GM20000 (cell line): ENCODE results near the gene CHD2.

ENCODE experiments used
- DNase-seq: peaks from one replicate; pipeline ENCODE4 v3.0.0; 2012; ENCODE audit warnings: low spot score
- TF ChIP-seq, protein P1 (sequence below): IDR thresholded peaks from 2 replicates; pipeline ENCODE4 v1.5.1; 2012; ENCODE audit warnings: mild to moderate bottlenecking, control low read depth; ENCODE audit errors: extremely low read depth, missing control alignments

The CHD2 gene

DNA sequence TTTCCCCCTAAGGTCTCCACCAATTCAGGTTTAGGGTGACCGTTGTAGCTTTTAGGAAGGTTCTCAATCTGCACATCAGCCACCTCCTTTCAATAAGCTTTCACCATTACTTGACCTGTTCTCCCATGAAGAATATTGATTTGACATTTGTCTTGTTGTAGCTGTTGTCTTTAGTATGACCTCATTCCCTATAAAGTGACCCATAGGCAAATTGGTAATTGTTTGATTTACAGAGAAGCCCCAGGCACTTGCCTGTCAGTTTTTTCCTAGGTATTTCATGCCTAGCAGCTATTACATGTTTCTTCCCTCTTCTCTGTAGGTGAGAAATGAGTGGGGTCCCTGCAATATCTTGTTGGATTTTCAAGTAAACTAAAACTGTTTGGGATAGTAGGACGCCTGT is 36.0 kb downstream of the CHD2 start:
- TF ChIP-seq, protein P1, sequence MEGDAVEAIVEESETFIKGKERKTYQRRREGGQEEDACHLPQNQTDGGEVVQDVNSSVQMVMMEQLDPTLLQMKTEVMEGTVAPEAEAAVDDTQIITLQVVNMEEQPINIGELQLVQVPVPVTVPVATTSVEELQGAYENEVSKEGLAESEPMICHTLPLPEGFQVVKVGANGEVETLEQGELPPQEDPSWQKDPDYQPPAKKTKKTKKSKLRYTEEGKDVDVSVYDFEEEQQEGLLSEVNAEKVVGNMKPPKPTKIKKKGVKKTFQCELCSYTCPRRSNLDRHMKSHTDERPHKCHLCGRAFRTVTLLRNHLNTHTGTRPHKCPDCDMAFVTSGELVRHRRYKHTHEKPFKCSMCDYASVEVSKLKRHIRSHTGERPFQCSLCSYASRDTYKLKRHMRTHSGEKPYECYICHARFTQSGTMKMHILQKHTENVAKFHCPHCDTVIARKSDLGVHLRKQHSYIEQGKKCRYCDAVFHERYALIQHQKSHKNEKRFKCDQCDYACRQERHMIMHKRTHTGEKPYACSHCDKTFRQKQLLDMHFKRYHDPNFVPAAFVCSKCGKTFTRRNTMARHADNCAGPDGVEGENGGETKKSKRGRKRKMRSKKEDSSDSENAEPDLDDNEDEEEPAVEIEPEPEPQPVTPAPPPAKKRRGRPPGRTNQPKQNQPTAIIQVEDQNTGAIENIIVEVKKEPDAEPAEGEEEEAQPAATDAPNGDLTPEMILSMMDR: no peak
- DNase-seq: no peak

DNA sequence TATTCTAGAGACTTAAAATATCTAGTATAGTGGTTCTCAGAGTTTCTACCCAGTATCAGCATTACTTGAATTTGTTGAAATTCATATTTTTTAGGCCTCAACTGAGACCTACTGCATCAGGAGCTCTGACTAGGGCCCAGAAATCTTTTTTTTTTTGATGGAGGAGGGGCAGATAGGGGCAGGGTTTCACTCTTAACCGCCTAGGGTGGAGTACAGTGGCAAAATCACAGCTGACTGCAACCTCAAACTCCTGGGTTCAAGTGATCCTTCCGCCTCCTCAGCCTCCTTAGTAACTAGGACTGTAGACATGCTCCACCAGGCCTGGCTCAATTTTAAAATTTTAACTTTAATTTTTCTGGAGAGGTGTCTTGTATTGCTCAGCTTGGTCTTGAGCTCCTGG is 36.6 kb downstream of the CHD2 start:
- DNase-seq: no peak
- TF ChIP-seq, protein P1: no peak

DNA sequence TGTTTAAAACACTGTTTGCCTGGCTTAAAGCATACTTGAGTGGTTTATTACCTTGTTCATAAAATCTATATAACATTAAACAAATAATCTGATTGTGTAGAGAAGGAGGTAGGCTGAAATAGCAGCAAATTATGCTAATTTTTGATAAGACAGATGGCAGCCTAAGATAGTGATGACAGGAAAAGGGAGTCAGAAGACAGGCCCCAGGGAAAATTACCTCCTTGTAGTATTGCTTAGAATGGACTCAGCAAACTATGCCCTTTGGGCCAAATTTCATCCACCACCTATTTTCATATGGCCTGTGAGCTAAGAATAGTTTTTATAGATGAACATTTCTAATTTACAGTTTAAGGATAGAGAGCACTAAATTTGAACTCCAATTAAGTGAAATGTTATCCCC is 37.8 kb downstream of the CHD2 start:
- TF ChIP-seq, protein P1: no peak
- no peak for DNase-seq

DNA sequence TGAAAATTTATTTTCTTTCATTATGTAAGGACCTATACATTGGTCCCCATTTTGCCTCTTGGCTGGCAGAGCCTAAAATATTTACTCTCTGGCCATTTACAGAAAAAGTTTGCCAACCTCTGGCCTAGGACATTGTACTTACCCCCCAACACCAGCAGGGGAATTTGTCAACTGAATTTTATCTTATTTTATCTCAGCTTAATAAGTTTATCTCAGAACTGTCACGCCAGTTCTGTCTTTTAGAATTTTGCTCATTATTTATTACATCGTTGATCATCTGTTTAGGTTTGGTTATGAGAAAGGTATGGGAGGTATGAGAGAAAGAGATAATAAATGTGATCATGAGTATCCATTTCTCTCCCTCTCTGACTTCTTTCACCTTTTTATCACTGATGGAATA is 38.3 kb downstream of the CHD2 start:
- DNase-seq: no peak
- TF ChIP-seq, protein P1: no peak

DNA sequence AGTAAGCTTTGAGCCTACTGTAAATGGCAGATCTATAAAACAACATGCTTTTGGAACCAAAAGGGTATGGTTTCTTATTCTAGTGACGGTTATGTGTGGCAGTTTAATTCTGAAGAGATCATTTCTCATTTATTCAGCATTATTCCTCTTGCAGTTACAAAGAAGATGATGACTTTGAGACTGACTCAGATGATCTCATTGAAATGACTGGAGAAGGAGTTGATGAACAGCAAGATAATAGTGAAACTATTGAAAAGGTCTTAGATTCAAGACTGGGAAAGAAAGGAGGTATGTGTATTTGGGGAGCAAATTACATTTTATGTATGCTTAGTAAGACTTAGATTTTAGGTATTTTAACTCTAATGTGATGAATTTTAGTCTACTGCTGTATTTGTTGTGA is 41.5 kb downstream of the CHD2 start:
- no peak for DNase-seq
- TF ChIP-seq, protein P1: no peak

DNA sequence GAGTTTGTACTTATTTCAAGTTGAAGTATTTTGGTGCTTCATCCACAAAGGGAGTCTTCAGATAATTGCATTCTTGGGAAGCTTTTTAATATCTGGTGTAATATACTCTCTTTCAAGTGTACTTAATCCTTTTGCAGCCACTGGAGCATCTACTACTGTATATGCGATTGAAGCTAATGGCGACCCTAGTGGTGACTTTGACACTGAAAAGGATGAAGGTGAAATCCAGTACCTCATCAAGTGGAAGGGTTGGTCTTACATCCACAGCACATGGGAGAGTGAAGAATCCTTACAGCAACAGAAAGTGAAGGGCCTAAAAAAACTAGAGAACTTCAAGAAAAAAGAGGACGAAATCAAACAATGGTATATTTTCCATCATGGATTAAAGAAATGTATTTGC is 42.6 kb downstream of the CHD2 start:
- DNase-seq: no peak
- TF ChIP-seq, protein P1: no peak

DNA sequence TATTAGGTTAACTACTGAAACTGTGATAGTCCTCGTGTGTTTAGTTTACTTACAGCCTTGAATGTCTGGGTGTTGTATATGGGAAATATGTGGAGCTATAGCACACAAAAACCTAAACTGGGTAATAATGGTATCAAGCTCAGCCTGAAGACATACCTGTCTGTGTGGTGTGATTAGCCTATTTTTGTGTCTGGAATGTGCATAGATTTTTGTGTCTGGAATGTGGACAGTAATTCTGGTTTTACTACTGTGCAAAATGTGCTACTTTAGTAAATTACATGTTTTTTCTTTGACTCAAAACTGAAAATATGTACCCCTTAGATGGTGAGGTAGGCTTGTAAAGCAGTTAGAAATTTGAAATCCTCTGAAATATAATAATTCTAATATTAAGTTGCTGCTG is 43.5 kb downstream of the CHD2 start:
- no peak for DNase-seq
- TF ChIP-seq, protein P1: no peak
